ENCODE data around the gene SEMA5B. TPM values are rescaled to one million over a fixed set of nuclear protein-coding genes. Genes with fewer than 3 reads are reported as not detected.

The SEMA5B gene
- total RNA-seq, 4 donors from 2014 or later: 0.16 to 1.2 (median 0.70) TPM

DNA sequence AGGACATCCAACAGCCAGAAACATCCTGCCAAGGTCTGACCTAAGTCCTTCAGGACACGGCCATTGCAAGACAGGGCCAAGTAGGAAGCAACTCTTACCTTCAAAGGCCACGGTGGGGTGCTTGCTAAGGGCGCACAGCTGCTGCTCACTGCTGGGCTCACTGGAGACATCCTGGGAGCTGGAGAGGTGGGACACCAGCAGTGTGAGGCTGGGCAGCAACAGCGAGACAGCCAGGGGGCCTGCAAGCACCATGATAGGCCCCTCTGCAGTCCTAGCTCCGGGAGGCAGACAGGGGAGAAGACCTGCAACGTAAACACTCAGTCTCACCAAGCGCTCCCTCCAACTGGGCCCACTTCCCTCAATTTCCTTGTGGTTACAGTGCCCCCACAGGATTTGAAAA lies 79.2 kb downstream of the SEMA5B start:
- DNase-seq (ENCODE audit: low spot score) (no peak), ATAC-seq (ENCODE audit: low FRiP score) (no peak)
- TF ChIP-seq, protein P1, sequence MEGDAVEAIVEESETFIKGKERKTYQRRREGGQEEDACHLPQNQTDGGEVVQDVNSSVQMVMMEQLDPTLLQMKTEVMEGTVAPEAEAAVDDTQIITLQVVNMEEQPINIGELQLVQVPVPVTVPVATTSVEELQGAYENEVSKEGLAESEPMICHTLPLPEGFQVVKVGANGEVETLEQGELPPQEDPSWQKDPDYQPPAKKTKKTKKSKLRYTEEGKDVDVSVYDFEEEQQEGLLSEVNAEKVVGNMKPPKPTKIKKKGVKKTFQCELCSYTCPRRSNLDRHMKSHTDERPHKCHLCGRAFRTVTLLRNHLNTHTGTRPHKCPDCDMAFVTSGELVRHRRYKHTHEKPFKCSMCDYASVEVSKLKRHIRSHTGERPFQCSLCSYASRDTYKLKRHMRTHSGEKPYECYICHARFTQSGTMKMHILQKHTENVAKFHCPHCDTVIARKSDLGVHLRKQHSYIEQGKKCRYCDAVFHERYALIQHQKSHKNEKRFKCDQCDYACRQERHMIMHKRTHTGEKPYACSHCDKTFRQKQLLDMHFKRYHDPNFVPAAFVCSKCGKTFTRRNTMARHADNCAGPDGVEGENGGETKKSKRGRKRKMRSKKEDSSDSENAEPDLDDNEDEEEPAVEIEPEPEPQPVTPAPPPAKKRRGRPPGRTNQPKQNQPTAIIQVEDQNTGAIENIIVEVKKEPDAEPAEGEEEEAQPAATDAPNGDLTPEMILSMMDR (IDR thresholded peaks at IDR 0.05): no peak

DNA sequence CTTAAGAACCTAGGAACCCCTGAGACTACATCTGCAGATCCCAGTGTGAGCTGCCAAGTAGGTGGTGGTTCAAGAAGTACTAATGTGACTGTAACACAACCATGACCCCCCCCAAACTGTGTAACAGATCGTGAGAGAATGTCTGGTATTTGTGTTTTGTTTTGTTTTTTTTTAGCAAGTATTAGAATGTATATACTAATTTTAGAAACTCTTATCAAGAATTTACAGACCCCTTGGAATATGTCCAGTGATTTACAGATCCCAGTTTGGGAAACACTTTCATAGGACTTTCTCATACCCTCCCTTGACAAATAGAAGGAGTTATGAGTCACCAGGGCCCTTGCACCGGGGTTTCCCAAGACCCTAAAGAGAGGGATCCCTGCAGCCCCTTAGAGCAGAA lies 79.8 kb downstream of the SEMA5B start:
- DNase-seq (ENCODE audit: low spot score): no peak
- no peak for ATAC-seq (ENCODE audit: low FRiP score)
- TF ChIP-seq, protein P1 (IDR thresholded peaks at IDR 0.05): no peak

DNA sequence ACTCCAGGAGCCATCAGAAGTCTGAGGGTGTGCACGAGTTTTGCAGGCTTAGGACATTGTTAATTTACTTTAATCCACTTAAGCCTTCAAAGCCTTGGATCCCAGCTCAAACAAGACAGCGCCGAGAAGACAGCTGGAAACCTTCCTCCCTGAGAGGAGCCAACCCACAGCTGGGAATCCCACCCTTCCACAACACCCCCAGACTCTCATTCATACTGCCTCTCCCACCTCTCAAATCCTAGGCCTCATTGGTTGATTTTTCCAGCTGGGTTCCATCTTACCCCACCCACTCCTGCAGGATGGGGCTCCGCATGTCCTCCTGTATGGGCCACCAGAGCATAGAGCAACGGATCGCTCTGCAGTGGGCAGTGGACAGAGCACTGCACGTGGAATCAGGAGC lies 80.4 kb downstream of the SEMA5B start:
- ATAC-seq (ENCODE audit: low FRiP score) (no peak), DNase-seq (ENCODE audit: low spot score) (no peak)
- TF ChIP-seq, protein P1 (IDR thresholded peaks at IDR 0.05): no peak

DNA sequence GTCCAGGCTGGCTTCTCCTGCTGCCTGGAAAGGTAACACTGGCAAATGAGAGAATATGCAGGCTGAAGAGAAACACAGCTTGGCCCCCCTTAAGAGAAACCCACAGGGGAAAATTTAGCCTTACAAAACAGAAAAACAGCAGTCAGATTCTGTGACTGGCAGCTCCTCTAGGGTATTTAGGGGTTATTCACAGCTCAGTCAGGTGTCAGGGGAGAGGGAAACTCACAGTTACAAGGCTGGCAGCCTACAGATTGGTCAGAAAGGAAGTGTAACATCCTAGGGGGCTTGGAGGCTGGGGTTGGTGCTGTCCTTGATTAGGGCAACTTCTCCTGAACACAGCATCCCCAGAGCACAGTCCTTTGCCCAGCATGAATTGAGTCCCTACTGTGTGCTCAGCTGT lies 81.4 kb downstream of the SEMA5B start:
- ATAC-seq (ENCODE audit: low FRiP score): no peak
- DNase-seq (ENCODE audit: low spot score): no peak
- TF ChIP-seq, protein P1 (IDR thresholded peaks at IDR 0.05): no peak

DNA sequence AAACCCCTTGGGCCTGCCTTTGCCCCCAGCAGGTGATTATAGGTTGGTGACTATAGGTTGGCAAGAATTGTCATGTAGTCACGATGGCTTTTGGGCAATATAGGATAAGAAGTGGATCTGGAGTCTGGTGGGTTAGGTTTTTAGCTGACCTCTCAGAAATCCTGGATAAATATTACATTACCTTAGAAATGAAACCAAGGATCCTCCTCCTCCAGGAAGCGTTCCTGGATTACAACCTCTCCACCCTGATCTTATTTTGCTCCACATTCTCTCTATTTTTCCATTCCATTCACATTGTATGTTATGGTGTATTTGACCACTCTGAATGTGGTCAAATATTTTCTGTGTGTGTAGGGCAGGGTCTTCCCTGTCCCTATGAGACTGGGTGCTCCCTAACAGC lies 82.3 kb downstream of the SEMA5B start:
- DNase-seq (ENCODE audit: low spot score) (no peak), ATAC-seq (ENCODE audit: low FRiP score) (no peak)
- TF ChIP-seq, protein P1 (IDR thresholded peaks at IDR 0.05): no peak

DNA sequence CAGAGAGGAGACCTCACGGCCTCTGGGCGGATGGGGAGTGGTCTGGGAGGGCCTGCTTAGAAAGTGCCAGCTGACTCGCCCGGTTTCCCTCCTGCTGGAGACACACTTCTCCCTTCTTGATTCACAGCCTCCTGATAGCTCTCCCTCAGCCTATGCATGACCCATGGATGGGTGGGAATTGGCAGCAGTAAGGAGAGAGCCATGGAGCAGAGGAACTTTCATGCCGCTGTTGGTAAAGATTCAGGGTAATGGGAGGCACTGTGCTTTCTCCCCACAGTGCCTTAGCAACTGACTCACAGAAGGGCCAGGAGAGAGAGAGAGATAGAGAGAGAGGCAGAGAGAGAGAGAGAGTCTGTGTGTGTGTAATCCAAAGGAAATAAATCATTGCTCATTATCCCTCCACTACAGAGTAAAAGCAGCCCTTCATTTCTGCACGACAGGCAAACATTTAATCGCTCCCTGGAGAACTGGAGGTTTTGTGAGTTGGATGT lies 82.8 kb downstream of the SEMA5B start:
- peak; percentile 59 for ATAC-seq (ENCODE audit: low FRiP score)
- TF ChIP-seq, protein P1 (IDR thresholded peaks at IDR 0.05): no peak
- no peak for DNase-seq (ENCODE audit: low spot score)

DNA sequence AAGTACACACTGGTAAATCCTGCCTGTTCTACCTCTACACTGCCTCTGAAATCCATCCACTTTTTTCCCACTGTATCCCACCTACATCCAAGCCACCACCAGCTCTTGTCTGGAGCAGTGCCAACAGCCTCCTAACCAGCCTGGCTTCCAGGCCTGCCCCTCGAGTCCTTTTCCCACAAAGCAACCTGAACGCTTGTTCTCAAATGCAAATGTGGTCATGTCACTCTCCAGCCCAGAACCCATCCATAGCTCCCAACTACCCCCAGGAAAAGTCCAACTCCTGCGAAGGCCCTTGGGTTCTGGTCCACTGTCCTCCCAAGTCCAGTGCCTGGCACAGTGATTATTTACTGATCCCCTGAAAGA lies 83.8 kb downstream of the SEMA5B start:
- TF ChIP-seq, protein P1 (IDR thresholded peaks at IDR 0.05): no peak
- ATAC-seq (ENCODE audit: low FRiP score) (no peak), DNase-seq (ENCODE audit: low spot score) (no peak)

Measured in omental fat pad (tissue), 4 donors.